ENCODE measurements around the gene IBSP.

DNA sequence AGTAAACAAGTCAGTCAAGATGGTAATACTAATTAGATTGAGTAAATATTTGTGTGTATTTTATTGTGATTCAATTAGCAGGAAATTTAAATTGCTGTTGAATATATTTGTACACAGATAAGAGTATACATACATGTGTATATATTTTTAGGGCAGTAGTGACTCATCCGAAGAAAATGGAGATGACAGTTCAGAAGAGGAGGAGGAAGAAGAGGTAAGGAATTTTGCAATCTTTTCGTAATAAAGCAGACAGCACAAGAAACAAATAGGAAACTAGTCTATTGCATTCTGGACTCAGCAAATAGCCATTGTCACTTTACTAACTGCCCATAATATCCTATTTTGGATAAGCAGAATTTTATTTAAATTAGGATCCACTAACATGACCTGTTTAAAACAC lies 6.6 kb downstream of the IBSP start:
- TF ChIP-seq, protein P1, sequence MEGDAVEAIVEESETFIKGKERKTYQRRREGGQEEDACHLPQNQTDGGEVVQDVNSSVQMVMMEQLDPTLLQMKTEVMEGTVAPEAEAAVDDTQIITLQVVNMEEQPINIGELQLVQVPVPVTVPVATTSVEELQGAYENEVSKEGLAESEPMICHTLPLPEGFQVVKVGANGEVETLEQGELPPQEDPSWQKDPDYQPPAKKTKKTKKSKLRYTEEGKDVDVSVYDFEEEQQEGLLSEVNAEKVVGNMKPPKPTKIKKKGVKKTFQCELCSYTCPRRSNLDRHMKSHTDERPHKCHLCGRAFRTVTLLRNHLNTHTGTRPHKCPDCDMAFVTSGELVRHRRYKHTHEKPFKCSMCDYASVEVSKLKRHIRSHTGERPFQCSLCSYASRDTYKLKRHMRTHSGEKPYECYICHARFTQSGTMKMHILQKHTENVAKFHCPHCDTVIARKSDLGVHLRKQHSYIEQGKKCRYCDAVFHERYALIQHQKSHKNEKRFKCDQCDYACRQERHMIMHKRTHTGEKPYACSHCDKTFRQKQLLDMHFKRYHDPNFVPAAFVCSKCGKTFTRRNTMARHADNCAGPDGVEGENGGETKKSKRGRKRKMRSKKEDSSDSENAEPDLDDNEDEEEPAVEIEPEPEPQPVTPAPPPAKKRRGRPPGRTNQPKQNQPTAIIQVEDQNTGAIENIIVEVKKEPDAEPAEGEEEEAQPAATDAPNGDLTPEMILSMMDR (IDR thresholded peaks at IDR 0.05), result no peak
- no peak for TF ChIP-seq POLR2AphosphoS5 (IDR thresholded peaks at IDR 0.05; ENCODE audit: insufficient read depth in 1 of 2, low read depth in 1 of 2)
- no peak for TF ChIP-seq POLR2A (IDR thresholded peaks at IDR 0.05)

All from vagina (tissue), 2 donors.